ENCODE data around the gene USP3. TPM values are rescaled to one million over a fixed set of nuclear protein-coding genes. Genes with fewer than 3 reads are reported as not detected.

Gene USP3
- total RNA-seq, 3 donors from 2014 or later = 65.6 to 101 (median 67.3) TPM

GRCh38 chr15:63555507-63555906 lies 51.1 kb downstream of the USP3 start:
- DNase-seq (no peak), ATAC-seq (no peak)
- no peak overlapping the region for H3K4me3 ChIP-seq
- H3K9me3 ChIP-seq = no peaks in the 10 kb centered on the region
- intact Hi-C loops (cut with DNase I, micrococcal nuclease) = no loop called here
- no peaks in the 10 kb centered on the region for H3K36me3 ChIP-seq (ENCODE audit: low read depth)
- H3K4me1 ChIP-seq (ENCODE audit: low read depth) = peaks cover 11% of the 10 kb centered on the region
- no peak for TF ChIP-seq CTCF (IDR thresholded peaks at IDR 0.05)

GRCh38 chr15:63556246-63556645 lies 51.9 kb downstream of the USP3 start:
- Histone ChIP-seq H3K4me3 (no peak overlapping the region), H3K4me1 (ENCODE audit: low read depth) (peaks cover 11% of the 10 kb centered on the region), H3K36me3 (ENCODE audit: low read depth) (no peaks in the 10 kb centered on the region), H3K9me3 (no peaks in the 10 kb centered on the region)
- intact Hi-C loops (cut with DNase I, micrococcal nuclease) = no loop called here
- no peak for TF ChIP-seq CTCF (IDR thresholded peaks at IDR 0.05)
- ATAC-seq = no peak
- DNase-seq = no peak

GRCh38 chr15:63556736-63557135 lies 52.3 kb downstream of the USP3 start:
- ATAC-seq (no peak), DNase-seq (no peak)
- no peak for TF ChIP-seq CTCF (IDR thresholded peaks at IDR 0.05)
- H3K4me3 ChIP-seq = no peak overlapping the region
- peaks cover 11% of the 10 kb centered on the region for H3K4me1 ChIP-seq (ENCODE audit: low read depth)
- H3K9me3 ChIP-seq = no peaks in the 10 kb centered on the region
- intact Hi-C loops (cut with DNase I, micrococcal nuclease) = no loop called here
- no peaks in the 10 kb centered on the region for H3K36me3 ChIP-seq (ENCODE audit: low read depth)

GRCh38 chr15:63559753-63560152 lies 55.4 kb downstream of the USP3 start:
- no peaks in the 10 kb centered on the region for H3K36me3 ChIP-seq (ENCODE audit: low read depth)
- intact Hi-C loops (cut with DNase I, micrococcal nuclease) = no loop called here
- ATAC-seq (no peak), DNase-seq (no peak)
- no peak overlapping the region for H3K4me3 ChIP-seq
- H3K9me3 ChIP-seq = no peaks in the 10 kb centered on the region
- H3K4me1 ChIP-seq (ENCODE audit: low read depth) = peaks cover 3% of the 10 kb centered on the region
- no peak for TF ChIP-seq CTCF (IDR thresholded peaks at IDR 0.05)

GRCh38 chr15:63560741-63561448 lies 56.5 kb downstream of the USP3 start:
- no peak for TF ChIP-seq CTCF (IDR thresholded peaks at IDR 0.05)
- DNase-seq (no peak), ATAC-seq (peak; percentile 13)
- H3K4me1 ChIP-seq (ENCODE audit: low read depth) = peaks cover 3% of the 10 kb centered on the region
- intact Hi-C loops (cut with DNase I, micrococcal nuclease) = no loop called here
- H3K4me3 ChIP-seq = no peak overlapping the region
- no peaks in the 10 kb centered on the region for H3K9me3 ChIP-seq
- H3K36me3 ChIP-seq (ENCODE audit: low read depth) = no peaks in the 10 kb centered on the region

- ATAC-seq (no peak), DNase-seq (no peak)
- Histone ChIP-seq H3K9me3 (no peaks in the 10 kb centered on the region), H3K4me3 (no peak overlapping the region), H3K4me1 (ENCODE audit: low read depth) (peaks cover 3% of the 10 kb centered on the region), H3K36me3 (ENCODE audit: low read depth) (no peaks in the 10 kb centered on the region)
- no peak for TF ChIP-seq CTCF (IDR thresholded peaks at IDR 0.05)
- intact Hi-C loops (cut with DNase I, micrococcal nuclease) = no loop called here
These were observed 59.7 kb downstream of the USP3 start for GRCh38 chr15:63564093-63564492.

Measured in mucosa of descending colon (tissue), 3 donors.